ENCODE results near the gene AGER. TPM values are rescaled to one million over a fixed set of nuclear protein-coding genes. Genes with fewer than 3 reads are reported as not detected.

AGER gene
- total and polyA plus RNA-seq, 2 donors (not counting 3 experiments of a cell fraction or from before 2014, with no cell fraction given): 5.1 to 18.5 TPM

DNA sequence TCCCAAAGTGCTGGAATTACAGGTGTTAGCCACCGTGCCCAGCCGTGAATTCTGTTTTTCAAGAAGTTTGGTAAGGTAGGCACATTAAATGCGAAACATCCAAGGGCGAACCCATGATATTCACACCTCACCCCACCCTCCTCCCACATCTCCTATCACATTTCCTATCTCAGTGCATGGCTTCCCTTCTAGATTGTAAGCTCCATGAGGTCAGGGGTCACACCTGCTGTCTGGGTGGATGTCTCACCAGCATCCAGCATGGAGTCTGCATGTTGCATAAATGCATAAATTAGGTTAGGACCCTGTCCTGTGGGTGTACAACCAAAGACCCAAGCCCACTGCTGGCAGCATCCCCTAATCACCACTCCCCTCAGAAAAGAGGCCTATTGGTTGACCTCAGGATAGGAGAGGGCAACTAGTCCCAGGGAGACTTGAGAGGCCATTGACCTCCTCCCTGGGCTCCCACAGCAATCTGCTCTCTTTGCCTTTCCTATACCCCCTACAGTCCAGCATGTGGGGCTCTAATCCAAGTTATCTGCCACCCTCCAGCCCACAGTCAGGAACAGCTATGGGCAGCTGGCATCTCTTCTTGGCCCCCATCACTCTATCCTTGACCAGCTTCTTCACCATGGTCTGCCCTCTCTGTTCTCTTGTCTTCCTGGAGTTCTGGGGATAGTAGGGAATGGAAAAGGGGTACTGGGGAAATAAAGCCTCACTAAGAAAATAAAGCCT is 36.5 kb downstream of the AGER start:
- dilution Hi-C loops (cut with MboI; ENCODE audit: extremely low pct_ligation_motif_present, low sequenced_read_pairs): no loop called here
- POLR2A ChIA-PET: no interaction called here
- H2AFZ ChIP-seq (ENCODE audit: low read depth, low read length): no peak overlapping the region
- no peaks in the 10 kb centered on the region for H3K9me1 ChIP-seq (replicated peaks; ENCODE audit: control insufficient read depth, extremely low read depth, insufficient read depth, low read length)
- H3K9me3 ChIP-seq (replicated peaks; ENCODE audit: control insufficient read depth, insufficient read depth, low read length): no peaks in the 10 kb centered on the region
- no peaks in the 10 kb centered on the region for H3K36me3 ChIP-seq (ENCODE audit: control insufficient read depth in 2 of 2, extremely low read depth in 1 of 2, insufficient read depth in 2 of 2, low read length in 2 of 2)
- H3K4me3 ChIP-seq (replicated peaks in 1 of 3; ENCODE audit: insufficient read depth in 1 of 3, low read depth in 1 of 3, low read length in 3 of 3): no peak overlapping the region
- CTCF ChIA-PET: interaction anchor here (1.0 to 2.8 kb wide), 5 partner anchors 17 to 638 kb away, joined by 3 to 12 read pairs (median 6); partner anchors contain the start of gene FKBPL
- no peak overlapping the region for H3K27ac ChIP-seq (ENCODE audit: insufficient read depth, low read depth, low read length)
- DNase-seq (ENCODE audit: low read depth, low spot score) (no peak), FAIRE-seq (no peak)
- H3K9ac ChIP-seq (replicated peaks; ENCODE audit: extremely low read depth, insufficient read depth, low read length): no peak overlapping the region
- TF ChIP-seq POLR2A (IDR thresholded peaks at IDR 0.05; ENCODE audit: low read depth, low read length): no peak
- TF ChIP-seq, protein P1, sequence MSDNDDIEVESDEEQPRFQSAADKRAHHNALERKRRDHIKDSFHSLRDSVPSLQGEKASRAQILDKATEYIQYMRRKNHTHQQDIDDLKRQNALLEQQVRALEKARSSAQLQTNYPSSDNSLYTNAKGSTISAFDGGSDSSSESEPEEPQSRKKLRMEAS (IDR thresholded peaks at IDR 0.05; ENCODE audit: insufficient read depth, insufficient read length): no peak
- TF ChIP-seq POLR2AphosphoS5 (IDR thresholded peaks at IDR 0.05; ENCODE audit: insufficient read depth, low read depth, low read length): no peak
- no peak for TF ChIP-seq JUN (IDR thresholded peaks at IDR 0.05; ENCODE audit: borderline replicate concordance, insufficient read depth, insufficient read length, low read depth)
- TF ChIP-seq EZH2 (IDR thresholded peaks at IDR 0.05; ENCODE audit: borderline replicate concordance, low read depth, low read length, severe bottlenecking): no peak
- TF ChIP-seq MYC (IDR thresholded peaks at IDR 0.05; ENCODE audit: low read depth, low read length): no peak
- TF ChIP-seq FOS (IDR thresholded peaks at IDR 0.05; ENCODE audit: borderline replicate concordance, insufficient read depth, low read length): no peak
- intact Hi-C loops (cut with micrococcal nuclease): loop anchor here (1.0 kb wide), 1 partner anchor 48 kb away; no protein-coding TSS in a partner anchor
- peaks cover 24 to 27% of the 10 kb centered on the region in 2 experiments for H3K27me3 ChIP-seq (ENCODE audit: control insufficient read depth in 2 of 2, insufficient read depth in 2 of 2, low read length in 2 of 2)
- no TSS peak for BruUV-seq (replicated peaks)
- no peaks in the 10 kb centered on the region for H3K79me2 ChIP-seq (ENCODE audit: control insufficient read depth, insufficient read depth, low read length)
- H3K4me1 ChIP-seq (ENCODE audit: control insufficient read depth, extremely low read depth, insufficient read depth, low read length): peaks cover 9% of the 10 kb centered on the region
- no peak overlapping the region for H3K4me2 ChIP-seq (ENCODE audit: insufficient read depth, low read length)
- no peaks in the 10 kb centered on the region for H4K20me1 ChIP-seq (replicated peaks; ENCODE audit: control insufficient read depth, extremely low read depth, insufficient read depth, low read length)

DNA sequence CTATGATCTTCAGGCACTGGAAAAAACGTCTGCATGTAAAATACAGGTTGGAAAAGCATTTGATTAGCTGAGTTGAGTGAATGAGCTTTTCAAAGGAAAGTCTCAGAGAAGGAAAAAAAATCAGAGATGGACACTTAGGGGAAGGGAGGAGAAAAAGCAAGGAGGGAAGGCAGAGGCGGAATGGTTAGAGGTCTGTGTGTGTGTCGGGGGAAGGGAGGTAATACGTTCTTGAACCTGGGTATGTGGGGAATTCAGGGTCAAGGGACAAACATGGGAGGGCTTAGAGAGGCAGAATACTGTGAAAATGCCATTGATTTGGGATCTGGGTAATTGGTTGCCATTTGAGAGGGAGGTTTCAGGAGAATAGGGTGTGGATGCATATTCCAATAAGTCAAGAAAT is 37.4 kb downstream of the AGER start:
- no peak for FAIRE-seq
- DNase-seq (ENCODE audit: low read depth, low spot score): no peak
- H3K36me3 ChIP-seq (ENCODE audit: control insufficient read depth in 2 of 2, extremely low read depth in 1 of 2, insufficient read depth in 2 of 2, low read length in 2 of 2): no peaks in the 10 kb centered on the region
- no peaks in the 10 kb centered on the region for H3K9me1 ChIP-seq (replicated peaks; ENCODE audit: control insufficient read depth, extremely low read depth, insufficient read depth, low read length)
- intact Hi-C loops (cut with micrococcal nuclease): no loop called here
- dilution Hi-C loops (cut with MboI; ENCODE audit: extremely low pct_ligation_motif_present, low sequenced_read_pairs): no loop called here
- H3K9me3 ChIP-seq (replicated peaks; ENCODE audit: control insufficient read depth, insufficient read depth, low read length): no peaks in the 10 kb centered on the region
- no peak overlapping the region for H2AFZ ChIP-seq (ENCODE audit: low read depth, low read length)
- BruUV-seq (replicated peaks): no TSS peak
- H3K4me1 ChIP-seq (ENCODE audit: control insufficient read depth, extremely low read depth, insufficient read depth, low read length): peaks cover 3% of the 10 kb centered on the region
- no peak overlapping the region for H3K27ac ChIP-seq (ENCODE audit: insufficient read depth, low read depth, low read length)
- H3K9ac ChIP-seq (replicated peaks; ENCODE audit: extremely low read depth, insufficient read depth, low read length): no peak overlapping the region
- no peaks in the 10 kb centered on the region for H4K20me1 ChIP-seq (replicated peaks; ENCODE audit: control insufficient read depth, extremely low read depth, insufficient read depth, low read length)
- peaks cover 20 to 28% of the 10 kb centered on the region in 2 experiments for H3K27me3 ChIP-seq (ENCODE audit: control insufficient read depth in 2 of 2, insufficient read depth in 2 of 2, low read length in 2 of 2)
- ChIA-PET POLR2A (no interaction called here), CTCF (interaction anchor here (2.8 kb wide), 1 partner anchor 28 kb away, joined by 12 read pairs; no protein-coding TSS in a partner anchor)
- no peak for TF ChIP-seq FOS (IDR thresholded peaks at IDR 0.05; ENCODE audit: borderline replicate concordance, insufficient read depth, low read length)
- TF ChIP-seq GATA2 (IDR thresholded peaks at IDR 0.05; ENCODE audit: insufficient read depth, insufficient read length, low read depth, low read length): no peak
- no peak for TF ChIP-seq JUN (IDR thresholded peaks at IDR 0.05; ENCODE audit: borderline replicate concordance, insufficient read depth, insufficient read length, low read depth)
- TF ChIP-seq, protein P1 (IDR thresholded peaks at IDR 0.05; ENCODE audit: insufficient read depth, insufficient read length): no peak
- TF ChIP-seq EZH2 (IDR thresholded peaks at IDR 0.05; ENCODE audit: borderline replicate concordance, low read depth, low read length, severe bottlenecking): no peak
- no peaks in the 10 kb centered on the region for H3K79me2 ChIP-seq (ENCODE audit: control insufficient read depth, insufficient read depth, low read length)
- H3K4me2 ChIP-seq (ENCODE audit: insufficient read depth, low read length): no peak overlapping the region
- H3K4me3 ChIP-seq (replicated peaks in 1 of 3; ENCODE audit: insufficient read depth in 1 of 3, low read depth in 1 of 3, low read length in 3 of 3): no peak overlapping the region

Data from endothelial cell of umbilical vein (primary cell).